HG03469 (cell line): ENCODE data around the gene ZNF444.
"Not testable (repeated sequence)": the region's sequence is repeated elsewhere in the genome, so short reads cannot be mapped to it uniquely, and the experiment has no call there.

Experiments used
- ATAC-seq: cut with Tn5 transposase; IDR thresholded peaks from one replicate; pipeline ENCODE4 v1.9.1; 2021; ENCODE audit warnings: mild to moderate bottlenecking, moderate library complexity, moderate number of reproducible peaks; ENCODE audit not compliant: unreplicated experiment

Gene ZNF444

DNA sequence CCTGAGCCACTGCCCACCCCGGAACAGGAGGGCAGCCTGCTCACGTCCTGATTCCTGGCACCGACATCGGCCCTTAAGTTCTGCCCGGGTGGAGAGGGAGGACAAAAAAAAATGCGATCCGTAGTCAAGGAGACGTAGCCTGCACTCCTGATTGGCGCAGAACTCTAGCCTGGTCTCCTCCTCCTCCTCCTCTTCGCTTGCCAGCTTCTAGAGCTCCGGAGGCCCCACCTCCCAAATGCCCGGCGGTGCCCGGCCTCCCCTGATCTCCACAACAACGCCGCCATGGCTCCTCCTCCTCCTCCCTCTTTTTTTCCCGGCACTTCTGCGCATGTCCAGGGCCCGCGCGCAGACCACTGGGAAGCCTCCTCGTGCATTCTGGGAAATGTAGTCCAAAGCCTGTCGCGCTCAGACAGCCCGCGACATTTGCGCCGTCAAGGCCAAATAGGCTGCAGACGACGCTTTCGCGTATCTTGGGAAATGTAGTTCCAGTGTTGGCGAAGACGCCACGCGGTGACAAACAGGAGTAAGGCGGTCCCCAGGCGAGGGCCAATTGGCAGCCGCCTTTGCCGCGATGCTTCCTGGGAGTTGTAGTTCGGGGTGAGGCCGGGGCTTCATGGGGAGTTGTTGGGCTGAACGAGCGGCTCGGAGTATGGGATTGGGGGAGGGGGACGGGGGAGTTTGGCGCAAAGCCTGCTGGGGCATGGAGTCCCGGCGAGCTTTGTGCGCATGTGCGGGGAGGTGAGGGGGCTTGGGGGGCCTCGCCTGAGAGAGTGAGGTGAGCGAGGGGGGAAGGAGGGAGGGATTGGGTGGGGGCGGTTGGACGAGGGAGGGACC is at the start of gene ZNF444:
Gene ZNF444, plus strand, starts transcription at position 705 of the 834 bp plus-strand sequence. CDS start 5,625 bp downstream, outside the sequence.
- ATAC-seq, result peak; percentile 77

DNA sequence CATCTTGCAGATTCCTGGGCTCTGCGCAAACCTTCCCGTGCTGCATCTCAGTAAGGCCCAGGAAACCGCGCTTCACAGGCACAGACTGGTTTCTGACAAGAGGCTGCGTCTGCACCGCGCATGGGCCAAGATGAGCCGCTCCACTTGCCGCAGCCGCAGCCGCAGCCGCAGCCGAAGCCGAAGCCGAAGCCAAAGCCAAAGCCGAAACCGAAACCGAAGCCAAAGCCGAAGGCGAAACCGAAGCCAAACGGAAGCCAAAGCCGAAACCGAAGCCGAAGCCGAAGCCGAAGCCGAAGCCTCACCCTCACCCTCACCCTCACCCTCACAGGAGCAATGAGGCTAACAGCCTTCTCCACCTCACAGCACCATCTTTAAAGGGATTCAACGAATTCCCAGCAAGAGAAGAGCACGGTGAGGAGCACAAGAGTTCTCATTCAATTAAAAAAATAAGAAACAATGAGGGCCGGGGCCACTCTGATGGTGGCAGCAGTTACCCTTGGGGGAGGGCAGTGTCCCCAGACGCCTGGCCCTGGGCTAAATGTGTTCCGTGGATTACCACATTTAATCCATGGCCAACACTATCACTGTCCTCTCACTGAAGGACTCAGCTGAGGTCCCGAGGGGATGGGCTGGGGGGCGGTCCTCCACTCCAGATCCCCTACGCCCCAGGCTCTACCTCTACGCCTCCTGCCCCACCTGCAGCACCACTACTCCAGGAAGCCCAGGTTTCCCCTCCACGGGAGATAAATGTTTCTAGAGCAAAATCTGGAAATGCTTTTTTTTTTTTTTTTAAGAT is 49.1 kb upstream of the ZNF444 start:
- no peak for ATAC-seq

DNA sequence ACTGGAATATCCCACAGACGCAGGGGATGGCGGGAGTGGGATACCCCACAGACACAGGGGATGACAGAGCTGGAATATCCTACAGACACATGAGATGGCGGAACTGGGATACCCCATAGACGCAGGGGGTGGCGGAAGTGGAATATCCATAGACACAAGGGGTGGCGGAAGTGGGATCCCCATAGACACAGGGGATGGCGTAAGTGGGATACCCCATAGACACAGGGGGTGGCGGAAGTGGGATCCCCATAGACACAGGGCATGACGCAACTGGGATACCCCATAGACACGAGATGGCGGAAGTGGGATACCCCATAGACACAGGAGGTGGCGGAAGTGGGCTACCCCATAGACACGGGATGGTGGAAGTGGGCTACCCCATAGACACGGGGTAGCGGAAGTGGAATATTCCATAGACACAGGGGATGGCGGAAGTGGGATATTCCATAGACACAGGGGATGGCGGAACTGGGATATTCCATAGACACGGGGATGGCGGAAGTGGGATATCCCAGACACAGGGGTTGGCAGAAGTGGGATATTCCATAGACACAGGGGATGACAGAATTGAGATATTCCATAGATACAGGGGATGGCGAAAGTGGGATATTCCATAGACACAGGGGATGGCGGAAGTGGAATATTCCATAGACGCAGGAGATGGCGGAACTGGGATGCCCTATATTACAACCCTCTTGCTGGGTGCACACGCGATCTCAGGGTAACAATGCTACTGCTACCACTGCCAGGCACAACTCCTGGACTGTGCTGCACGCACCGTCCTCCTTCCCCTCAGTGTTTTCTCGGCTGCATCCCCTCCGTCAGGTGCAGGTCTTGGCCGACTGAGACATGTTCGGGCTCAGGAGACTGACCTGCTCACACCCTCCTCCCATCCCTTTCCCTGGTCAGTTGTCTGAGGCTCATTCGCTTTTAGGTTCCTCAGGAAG is 48.1 kb upstream of the ZNF444 start:
- ATAC-seq, result no peak

GRCh38 chr19:56094449-56094848 is 46.6 kb upstream of the ZNF444 start:
- no peak for ATAC-seq

- ATAC-seq, result no peak
These were observed 44.4 kb upstream of the ZNF444 start for GRCh38 chr19:56096665-56097064.

DNA sequence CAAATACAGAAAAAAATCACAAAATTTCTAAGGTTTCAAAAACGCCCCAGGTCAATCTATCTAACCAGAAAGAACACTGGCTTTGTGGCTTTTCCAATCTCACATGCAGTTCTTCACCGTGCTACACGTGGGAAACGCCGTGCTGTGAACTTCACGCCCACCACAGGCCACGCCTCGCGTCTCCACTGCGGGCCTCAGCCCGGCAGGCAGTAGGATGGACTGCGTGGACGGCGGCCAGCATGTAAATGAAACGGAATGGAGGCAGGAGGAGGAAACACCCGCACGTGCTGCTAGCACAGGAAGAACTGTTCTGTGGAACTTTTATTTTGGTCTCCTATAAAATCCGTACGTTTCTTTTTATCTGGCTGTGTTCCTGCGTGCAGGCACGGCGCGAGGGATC is 43.8 kb upstream of the ZNF444 start:
- ATAC-seq, result no peak

DNA sequence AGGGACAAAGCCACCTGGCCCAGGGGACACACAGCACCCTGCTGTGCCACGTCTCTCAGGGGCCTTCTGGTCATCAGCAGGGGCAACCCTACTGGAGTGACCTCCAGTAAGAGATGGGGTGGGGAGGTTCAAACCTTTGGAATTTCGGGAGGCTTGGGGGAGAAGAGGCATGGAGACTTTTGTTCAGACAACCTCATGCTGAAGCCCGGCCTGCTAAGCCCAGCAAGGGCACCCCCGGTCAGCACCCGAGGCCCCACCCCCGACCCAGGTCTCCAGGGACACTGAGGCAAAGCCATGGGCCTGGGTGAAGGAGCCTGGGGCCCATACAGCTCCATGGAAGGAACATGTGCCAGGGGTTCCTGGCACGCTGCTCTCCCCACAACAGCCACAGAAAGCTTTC is 43.3 kb upstream of the ZNF444 start:
- ATAC-seq, result no peak

- not testable (repeated sequence) for ATAC-seq
These were observed 42.9 kb upstream of the ZNF444 start for GRCh38 chr19:56098237-56098636.

DNA sequence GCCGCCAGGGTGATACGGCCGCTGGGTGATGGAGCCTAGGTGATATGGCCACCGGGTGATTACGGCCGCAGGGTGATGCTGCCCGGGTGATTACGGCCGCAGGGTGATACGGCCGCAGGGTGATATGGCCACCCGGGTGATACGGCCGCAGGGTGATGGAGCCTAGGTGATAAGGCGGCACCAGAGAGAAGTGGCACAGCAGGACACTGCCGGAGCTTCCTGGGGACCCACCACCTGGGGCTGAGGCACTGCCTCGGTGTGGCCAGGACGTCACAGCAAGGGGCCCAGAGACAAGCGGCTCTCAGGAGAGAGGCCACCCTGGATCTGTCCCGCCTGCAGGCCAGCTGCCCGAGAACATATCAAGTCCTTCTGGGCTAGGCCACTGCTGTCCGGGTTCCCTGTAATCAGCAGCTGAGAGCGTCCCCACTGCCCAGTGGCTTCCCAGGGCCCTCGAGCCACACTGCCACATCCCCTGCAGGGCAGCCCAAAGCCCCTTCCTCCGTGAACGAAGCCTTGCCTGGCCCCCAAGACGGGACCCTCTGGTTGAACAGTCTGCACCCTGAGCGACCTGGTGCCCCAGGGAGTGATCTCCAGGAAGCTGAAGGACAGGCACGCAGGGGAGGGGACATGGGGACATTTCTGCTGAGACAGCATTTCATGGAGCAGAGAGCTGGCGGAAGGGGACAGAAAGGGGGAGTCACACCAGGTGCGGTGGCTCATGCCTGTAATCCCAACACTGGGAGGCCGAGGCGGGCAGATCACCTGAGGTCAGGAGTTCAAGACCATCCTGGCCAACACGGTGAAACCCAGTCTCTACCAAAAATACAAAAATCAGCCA is 42.1 kb upstream of the ZNF444 start:
- no peak for ATAC-seq

DNA sequence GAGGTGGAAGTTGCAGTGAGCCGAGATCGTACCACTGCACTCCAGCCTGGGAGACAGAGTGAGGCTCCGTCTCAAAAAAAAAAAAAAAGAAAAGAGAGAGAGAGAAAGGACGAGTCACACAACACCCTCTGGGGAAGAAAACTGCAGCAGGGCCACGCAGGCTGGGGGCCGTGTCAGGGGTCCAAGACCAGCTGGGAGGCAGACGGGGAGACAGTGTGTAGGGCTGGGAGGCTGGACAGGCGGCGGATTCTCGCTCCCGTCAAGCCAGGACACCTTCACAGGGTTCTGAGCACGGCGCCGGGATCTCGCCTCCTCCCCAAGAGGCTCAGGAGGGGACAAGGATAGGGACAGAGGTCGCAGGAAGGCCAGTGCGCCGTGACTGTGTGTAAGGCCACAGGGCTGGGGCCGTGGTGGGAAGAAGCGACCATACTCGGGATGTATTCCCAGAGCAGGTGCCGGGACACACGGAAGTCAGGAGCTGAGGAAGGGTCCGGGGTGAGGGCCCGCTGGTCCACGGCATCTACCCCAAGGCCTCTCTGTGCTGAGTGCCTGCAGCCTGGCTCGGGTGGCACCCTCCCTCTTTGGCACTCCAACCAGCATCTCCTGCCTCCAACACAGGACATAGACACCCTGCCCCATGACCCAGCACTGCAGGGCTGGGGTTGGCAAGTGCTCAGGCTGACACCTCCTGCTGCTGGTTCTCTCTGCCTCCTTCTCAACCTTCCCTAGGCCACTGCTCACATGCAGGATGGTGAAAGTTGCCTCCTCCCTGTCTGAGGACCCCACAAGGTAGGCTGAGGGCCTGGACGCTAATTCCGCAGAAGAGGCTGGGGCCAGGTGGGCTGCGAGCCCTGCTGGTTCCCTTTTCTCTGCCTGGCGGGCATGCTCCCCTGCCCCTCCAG is 41.2 kb upstream of the ZNF444 start:
- no peak for ATAC-seq

DNA sequence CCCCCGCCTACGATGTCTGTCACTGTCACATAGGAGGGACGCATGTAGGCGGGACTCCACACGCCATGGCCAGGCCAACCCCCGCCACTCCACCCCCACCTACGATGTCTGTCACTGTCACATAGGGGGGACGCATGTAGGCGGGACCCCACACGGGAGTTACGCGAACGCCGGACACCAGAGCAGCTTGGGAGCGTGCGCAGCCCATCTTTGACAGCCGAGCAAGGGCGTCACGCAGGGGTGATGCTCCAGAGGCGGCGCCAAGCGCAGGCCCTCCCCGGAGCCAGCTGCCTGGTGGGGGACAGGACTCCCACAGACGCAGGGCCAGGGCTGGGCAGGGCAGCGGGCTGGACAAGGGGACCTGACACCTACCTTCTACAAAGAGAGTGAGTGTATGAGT is 40.0 kb upstream of the ZNF444 start:
- no peak for ATAC-seq

DNA sequence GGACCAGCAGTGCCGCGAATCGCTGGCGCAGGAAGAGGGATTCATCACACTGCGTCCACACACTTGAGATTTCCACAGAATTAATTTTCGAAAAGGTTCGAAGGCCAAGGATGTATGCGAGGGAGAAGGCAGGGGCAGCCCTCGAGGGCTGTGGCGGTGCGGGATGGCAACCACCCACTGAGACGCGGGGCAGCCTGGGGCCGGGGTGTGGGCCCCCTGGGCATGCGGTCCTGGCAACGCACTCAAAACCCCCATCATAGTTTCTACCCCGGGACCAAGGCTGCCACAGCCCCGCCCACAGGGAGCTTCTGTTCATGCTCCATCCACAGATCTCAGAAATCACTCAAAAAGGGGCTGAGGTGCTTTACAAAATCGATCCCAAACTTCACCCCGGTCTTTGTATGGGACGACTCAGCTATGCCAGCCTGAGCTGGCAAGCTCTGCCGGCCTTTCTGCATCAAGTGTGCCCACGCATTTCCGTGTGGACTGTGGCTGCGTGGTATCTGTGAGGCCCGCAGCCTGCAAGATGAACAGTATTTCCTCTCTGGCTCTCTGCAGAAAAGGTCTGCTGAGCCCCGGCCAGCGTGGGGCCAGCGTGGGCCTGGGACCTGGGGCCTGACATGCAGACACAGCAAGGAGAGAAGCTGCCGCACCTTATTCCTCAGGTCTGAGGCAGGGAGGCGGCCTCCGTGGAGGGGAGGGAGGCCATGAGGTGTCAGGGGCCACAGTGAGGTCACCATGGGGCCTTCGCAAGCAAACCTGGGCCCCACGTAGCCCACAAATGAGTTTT is 39.1 kb upstream of the ZNF444 start:
- ATAC-seq, result no peak

DNA sequence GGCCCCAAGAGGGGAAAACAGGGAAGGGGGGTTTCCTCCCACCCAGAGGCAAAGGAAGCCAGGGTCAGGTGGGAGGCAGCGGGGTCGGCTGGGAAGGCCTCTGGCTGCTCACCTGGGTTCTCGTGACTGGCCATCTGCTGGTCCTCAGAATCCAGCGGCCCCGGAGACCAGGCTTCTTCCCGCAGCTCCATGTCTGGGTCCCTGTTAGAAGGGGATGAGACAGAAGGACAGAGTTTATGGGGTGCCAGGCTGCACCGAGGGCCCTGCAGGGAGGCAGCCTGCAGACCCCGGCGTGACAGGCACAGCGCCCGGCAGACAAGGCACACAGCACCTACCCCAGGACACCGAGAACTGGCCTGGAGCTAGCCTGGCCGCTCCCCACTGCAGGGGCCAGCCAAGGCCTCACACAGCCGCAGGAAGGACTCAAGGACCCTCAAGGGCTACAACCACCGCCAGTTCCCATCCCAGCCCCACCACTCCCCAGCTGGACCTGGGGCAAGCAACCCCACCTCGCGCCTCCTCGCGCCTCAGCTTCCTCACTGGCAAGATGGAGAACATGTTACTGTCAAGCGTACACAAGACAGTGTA is 38.0 kb upstream of the ZNF444 start:
- ATAC-seq, result no peak

- ATAC-seq, result no peak
These were observed 36.7 kb upstream of the ZNF444 start for GRCh38 chr19:56104423-56104822.

GRCh38 chr19:56105090-56105701 is 35.9 kb upstream of the ZNF444 start:
- no peak for ATAC-seq

DNA sequence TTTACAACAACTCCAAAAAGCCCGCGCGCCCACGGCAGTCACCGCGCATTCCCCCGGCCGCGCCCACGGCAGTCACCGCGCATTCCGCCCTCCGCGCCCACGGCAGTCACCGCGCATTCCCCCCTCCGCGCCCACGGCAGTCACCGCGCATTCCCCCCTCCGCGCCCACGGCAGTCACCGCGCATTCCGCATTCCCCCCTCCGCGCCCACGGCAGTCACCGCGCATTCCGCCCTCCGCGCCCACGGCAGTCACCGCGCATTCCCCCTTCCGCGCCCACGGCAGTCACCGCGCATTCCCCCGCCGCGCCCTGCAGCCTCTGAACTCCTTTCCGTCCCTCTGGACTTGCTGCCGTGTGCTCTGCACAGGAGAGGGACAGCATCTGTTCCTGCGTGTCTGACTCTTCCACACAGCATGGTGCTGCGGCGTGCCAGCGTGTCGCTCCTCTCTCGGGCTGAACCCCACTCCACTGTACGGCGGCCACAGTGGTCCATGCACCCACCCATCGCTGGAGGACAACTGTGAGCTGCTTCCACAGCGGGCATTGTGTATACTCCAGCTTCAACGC is 35.2 kb upstream of the ZNF444 start:
- not testable (repeated sequence) for ATAC-seq

DNA sequence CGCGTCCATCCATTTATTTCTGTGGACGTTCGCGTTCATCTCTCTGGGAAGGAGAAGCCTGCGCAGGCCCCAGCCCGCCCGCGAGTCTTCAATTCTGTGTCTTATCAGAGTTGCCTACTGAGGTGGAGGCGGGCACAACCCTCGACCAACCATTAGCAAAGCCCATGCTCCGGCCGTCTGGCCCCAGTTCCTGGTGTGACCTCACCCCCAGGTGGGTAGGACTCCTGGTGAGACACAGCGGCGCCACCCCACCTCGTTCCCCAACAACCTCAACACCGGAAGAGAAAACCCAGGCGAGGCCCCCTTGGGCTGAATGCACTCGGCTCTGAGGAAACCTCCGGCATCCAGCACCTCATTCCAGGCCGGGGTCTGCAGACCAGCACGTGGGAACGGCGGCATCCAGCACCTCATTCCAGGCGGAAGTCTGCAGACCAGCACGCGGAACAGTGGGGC is 34.7 kb upstream of the ZNF444 start:
- ATAC-seq, result no peak
